Measurements from ENCODE around the gene LAMA1. TPM values are rescaled to one million over a fixed set of nuclear protein-coding genes. Genes with fewer than 3 reads are reported as not detected.

LAMA1 gene
- total RNA-seq, 1 experiment from 2014 or later: 11.3 TPM

DNA sequence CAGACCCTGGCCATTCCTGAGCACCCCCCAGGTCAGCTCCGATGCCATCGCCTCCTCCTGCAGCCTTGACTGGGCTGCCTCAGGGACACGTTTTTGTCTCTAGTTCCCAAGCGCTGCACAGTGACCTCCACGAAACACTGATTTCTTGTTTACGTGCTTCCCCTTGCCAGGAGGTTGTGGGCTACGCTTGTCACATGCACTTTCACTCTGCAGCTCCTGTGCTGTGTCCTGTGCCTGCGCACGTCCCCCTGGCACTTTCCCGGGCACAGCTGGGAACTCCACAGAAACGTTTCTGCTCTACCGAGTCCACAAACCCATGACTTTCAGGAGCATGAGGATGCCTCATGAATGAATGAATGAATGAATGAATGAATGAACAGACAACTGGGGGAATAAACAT, 160.6 kb downstream of the LAMA1 start:
- Mint-ChIP-seq H3K4me3 (ENCODE audit: unreplicated experiment) (no peak overlapping the region), H3K27me3 (ENCODE audit: insufficient read depth, unreplicated experiment) (no peaks in the 10 kb centered on the region), H3K27ac (ENCODE audit: low read depth, unreplicated experiment) (no peak overlapping the region), H3K36me3 (ENCODE audit: insufficient read depth, unreplicated experiment) (no peaks in the 10 kb centered on the region), H3K9me3 (ENCODE audit: unreplicated experiment) (no peaks in the 10 kb centered on the region), H3K4me1 (ENCODE audit: insufficient read depth, unreplicated experiment) (peaks cover 24% of the 10 kb centered on the region)
- ChIA-PET POLR2A (interaction anchor here (0.6 to 2.1 kb wide), 3 partner anchors 29 to 40 kb away, joined by 3 to 4 read pairs (median 3); no protein-coding TSS in a partner anchor), CTCF (interaction anchor here (0.5 to 1.4 kb wide), 7 partner anchors 17 to 600 kb away, joined by 3 to 4 read pairs (median 3); no protein-coding TSS in a partner anchor)
- no peak for DNase-seq (ENCODE audit: unreplicated experiment)
- BruUV-seq (replicated peaks): no TSS peak
- intact Hi-C loops (cut with micrococcal nuclease): no loop called here
- TF ChIP-seq, protein P1, sequence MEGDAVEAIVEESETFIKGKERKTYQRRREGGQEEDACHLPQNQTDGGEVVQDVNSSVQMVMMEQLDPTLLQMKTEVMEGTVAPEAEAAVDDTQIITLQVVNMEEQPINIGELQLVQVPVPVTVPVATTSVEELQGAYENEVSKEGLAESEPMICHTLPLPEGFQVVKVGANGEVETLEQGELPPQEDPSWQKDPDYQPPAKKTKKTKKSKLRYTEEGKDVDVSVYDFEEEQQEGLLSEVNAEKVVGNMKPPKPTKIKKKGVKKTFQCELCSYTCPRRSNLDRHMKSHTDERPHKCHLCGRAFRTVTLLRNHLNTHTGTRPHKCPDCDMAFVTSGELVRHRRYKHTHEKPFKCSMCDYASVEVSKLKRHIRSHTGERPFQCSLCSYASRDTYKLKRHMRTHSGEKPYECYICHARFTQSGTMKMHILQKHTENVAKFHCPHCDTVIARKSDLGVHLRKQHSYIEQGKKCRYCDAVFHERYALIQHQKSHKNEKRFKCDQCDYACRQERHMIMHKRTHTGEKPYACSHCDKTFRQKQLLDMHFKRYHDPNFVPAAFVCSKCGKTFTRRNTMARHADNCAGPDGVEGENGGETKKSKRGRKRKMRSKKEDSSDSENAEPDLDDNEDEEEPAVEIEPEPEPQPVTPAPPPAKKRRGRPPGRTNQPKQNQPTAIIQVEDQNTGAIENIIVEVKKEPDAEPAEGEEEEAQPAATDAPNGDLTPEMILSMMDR (IDR thresholded peaks at IDR 0.05; ENCODE audit: unreplicated experiment): no peak

- ChIA-PET CTCF (interaction anchor here (1.0 to 1.4 kb wide), 3 partner anchors 35 to 221 kb away, joined by 3 to 4 read pairs (median 3); no protein-coding TSS in a partner anchor), POLR2A (interaction anchor here (0.6 to 2.1 kb wide), 2 partner anchors 30 to 37 kb away, joined by 3 to 4 read pairs; no protein-coding TSS in a partner anchor)
- H3K36me3 Mint-ChIP-seq (ENCODE audit: insufficient read depth, unreplicated experiment): peaks cover 2% of the 10 kb centered on the region
- no peak for DNase-seq (ENCODE audit: unreplicated experiment)
- TF ChIP-seq, protein P1 (IDR thresholded peaks at IDR 0.05; ENCODE audit: unreplicated experiment): no peak
- no peaks in the 10 kb centered on the region for H3K9me3 Mint-ChIP-seq (ENCODE audit: unreplicated experiment)
- H3K27me3 Mint-ChIP-seq (ENCODE audit: insufficient read depth, unreplicated experiment): no peaks in the 10 kb centered on the region
- intact Hi-C loops (cut with micrococcal nuclease): no loop called here
- no TSS peak for BruUV-seq (replicated peaks)
- H3K27ac Mint-ChIP-seq (ENCODE audit: low read depth, unreplicated experiment): no peak overlapping the region
- H3K4me3 Mint-ChIP-seq (ENCODE audit: unreplicated experiment): no peak overlapping the region
- peaks cover 19% of the 10 kb centered on the region for H3K4me1 Mint-ChIP-seq (ENCODE audit: insufficient read depth, unreplicated experiment)
These were observed 161.1 kb downstream of the LAMA1 start for GRCh38 chr18:6956495-6956894.

- TF ChIP-seq, protein P1 (IDR thresholded peaks at IDR 0.05; ENCODE audit: unreplicated experiment): no peak
- Mint-ChIP-seq H3K4me3 (ENCODE audit: unreplicated experiment) (no peak overlapping the region), H3K27ac (ENCODE audit: low read depth, unreplicated experiment) (no peak overlapping the region), H3K9me3 (ENCODE audit: unreplicated experiment) (no peaks in the 10 kb centered on the region), H3K27me3 (ENCODE audit: insufficient read depth, unreplicated experiment) (no peaks in the 10 kb centered on the region), H3K4me1 (ENCODE audit: insufficient read depth, unreplicated experiment) (peaks cover 8% of the 10 kb centered on the region), H3K36me3 (ENCODE audit: insufficient read depth, unreplicated experiment) (peaks cover 7% of the 10 kb centered on the region)
- intact Hi-C loops (cut with micrococcal nuclease): no loop called here
- no TSS peak for BruUV-seq (replicated peaks)
- CTCF ChIA-PET: no interaction called here
- POLR2A ChIA-PET: interaction anchor here (0.6 to 2.1 kb wide), 2 partner anchors 35 to 39 kb away, joined by 4 to 5 read pairs; no protein-coding TSS in a partner anchor
- DNase-seq (ENCODE audit: unreplicated experiment): no peak
These were observed 162.3 kb downstream of the LAMA1 start for GRCh38 chr18:6955304-6955703.

- Mint-ChIP-seq H3K4me1 (ENCODE audit: insufficient read depth, unreplicated experiment) (peaks cover 4% of the 10 kb centered on the region), H3K27ac (ENCODE audit: low read depth, unreplicated experiment) (no peak overlapping the region), H3K36me3 (ENCODE audit: insufficient read depth, unreplicated experiment) (peaks cover 7% of the 10 kb centered on the region), H3K9me3 (ENCODE audit: unreplicated experiment) (no peaks in the 10 kb centered on the region), H3K4me3 (ENCODE audit: unreplicated experiment) (no peak overlapping the region), H3K27me3 (ENCODE audit: insufficient read depth, unreplicated experiment) (no peaks in the 10 kb centered on the region)
- ChIA-PET POLR2A (interaction anchor here (1.0 kb wide), 1 partner anchor 46 kb away, joined by 5 read pairs; no protein-coding TSS in a partner anchor), CTCF (interaction anchor here (1.0 to 1.2 kb wide), 3 partner anchors 28 to 68 kb away, joined by 3 to 5 read pairs (median 3); no protein-coding TSS in a partner anchor)
- BruUV-seq (replicated peaks): no TSS peak
- DNase-seq (ENCODE audit: unreplicated experiment): no peak
- intact Hi-C loops (cut with micrococcal nuclease): no loop called here
- TF ChIP-seq, protein P1 (IDR thresholded peaks at IDR 0.05; ENCODE audit: unreplicated experiment): no peak
These were observed 163.1 kb downstream of the LAMA1 start for GRCh38 chr18:6954501-6954900.
